ENCODE data around the gene SERPINA12. TPM values are rescaled to one million over a fixed set of nuclear protein-coding genes. Genes with fewer than 3 reads are reported as not detected.
A peak's percentile ranks its signal among the peaks of the same experiment; 100 is the strongest.

The SERPINA12 gene
- total and polyA plus RNA-seq, 2 donors (not counting 1 experiment from before 2014, with no cell fraction given): not detected

DNA sequence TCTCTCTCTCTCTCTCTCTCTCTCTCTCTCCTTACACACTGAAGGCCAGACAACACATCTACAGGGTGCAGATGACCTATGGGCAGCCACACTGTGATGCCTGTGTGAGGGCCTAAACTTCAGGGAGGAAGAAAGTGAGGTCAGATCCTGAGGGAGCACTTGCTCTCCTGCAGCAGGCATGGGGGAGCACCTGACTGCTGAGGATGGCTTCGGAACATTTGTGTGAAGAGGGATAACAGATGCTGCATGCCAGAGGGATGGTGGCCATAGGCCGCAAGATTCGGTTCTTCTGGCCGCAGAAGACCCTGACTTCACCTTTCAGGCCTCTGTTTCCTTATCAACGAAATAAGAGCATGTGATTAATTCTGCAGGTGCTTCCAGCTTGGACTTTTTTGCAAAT, 45.0 kb downstream of the SERPINA12 start:
- Histone ChIP-seq H3K79me2 (ENCODE audit: control insufficient read depth, insufficient read depth, low read length) (no peaks in the 10 kb centered on the region), H3K4me1 (ENCODE audit: control insufficient read depth, extremely low read depth, insufficient read depth, low read length) (no peaks in the 10 kb centered on the region), H3K27me3 (ENCODE audit: control insufficient read depth, insufficient read depth, low read length) (no peaks in the 10 kb centered on the region), H3K4me2 (ENCODE audit: extremely low read depth, insufficient read depth, low read length) (no peak overlapping the region), H3K9me3 (ENCODE audit: control insufficient read depth, insufficient read depth, low read depth, low read length) (no peaks in the 10 kb centered on the region), H3K4me3 (replicated peaks in 1 of 4; ENCODE audit: control extremely low read depth in 1 of 4, insufficient read depth in 1 of 4, low read depth in 3 of 4, low read length in 4 of 4) (no peak overlapping the region), H3K36me3 (ENCODE audit: control insufficient read depth, insufficient read depth, low read length) (no peaks in the 10 kb centered on the region), H3K9ac (ENCODE audit: insufficient read depth, low read length) (no peak overlapping the region), H3K27ac (ENCODE audit: insufficient read depth, low read length) (no peak overlapping the region), H4K20me1 (ENCODE audit: control insufficient read depth, extremely low read depth, insufficient read depth, low read length) (no peaks in the 10 kb centered on the region), H2AFZ (ENCODE audit: low read length) (no peak overlapping the region)
- no peak for DNase-seq (ENCODE audit: low read depth in 2 of 2)
- TF ChIP-seq EZH2 (IDR thresholded peaks at IDR 0.05; ENCODE audit: low read length, missing control alignments): no peak
- TF ChIP-seq, protein P1, sequence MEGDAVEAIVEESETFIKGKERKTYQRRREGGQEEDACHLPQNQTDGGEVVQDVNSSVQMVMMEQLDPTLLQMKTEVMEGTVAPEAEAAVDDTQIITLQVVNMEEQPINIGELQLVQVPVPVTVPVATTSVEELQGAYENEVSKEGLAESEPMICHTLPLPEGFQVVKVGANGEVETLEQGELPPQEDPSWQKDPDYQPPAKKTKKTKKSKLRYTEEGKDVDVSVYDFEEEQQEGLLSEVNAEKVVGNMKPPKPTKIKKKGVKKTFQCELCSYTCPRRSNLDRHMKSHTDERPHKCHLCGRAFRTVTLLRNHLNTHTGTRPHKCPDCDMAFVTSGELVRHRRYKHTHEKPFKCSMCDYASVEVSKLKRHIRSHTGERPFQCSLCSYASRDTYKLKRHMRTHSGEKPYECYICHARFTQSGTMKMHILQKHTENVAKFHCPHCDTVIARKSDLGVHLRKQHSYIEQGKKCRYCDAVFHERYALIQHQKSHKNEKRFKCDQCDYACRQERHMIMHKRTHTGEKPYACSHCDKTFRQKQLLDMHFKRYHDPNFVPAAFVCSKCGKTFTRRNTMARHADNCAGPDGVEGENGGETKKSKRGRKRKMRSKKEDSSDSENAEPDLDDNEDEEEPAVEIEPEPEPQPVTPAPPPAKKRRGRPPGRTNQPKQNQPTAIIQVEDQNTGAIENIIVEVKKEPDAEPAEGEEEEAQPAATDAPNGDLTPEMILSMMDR (conservative IDR thresholded peaks at IDR 0.05 in 1 of 2, IDR thresholded peaks at IDR 0.05 in 1 of 2; ENCODE audit: low read depth in 1 of 2, low read length in 2 of 2): no peak

DNA sequence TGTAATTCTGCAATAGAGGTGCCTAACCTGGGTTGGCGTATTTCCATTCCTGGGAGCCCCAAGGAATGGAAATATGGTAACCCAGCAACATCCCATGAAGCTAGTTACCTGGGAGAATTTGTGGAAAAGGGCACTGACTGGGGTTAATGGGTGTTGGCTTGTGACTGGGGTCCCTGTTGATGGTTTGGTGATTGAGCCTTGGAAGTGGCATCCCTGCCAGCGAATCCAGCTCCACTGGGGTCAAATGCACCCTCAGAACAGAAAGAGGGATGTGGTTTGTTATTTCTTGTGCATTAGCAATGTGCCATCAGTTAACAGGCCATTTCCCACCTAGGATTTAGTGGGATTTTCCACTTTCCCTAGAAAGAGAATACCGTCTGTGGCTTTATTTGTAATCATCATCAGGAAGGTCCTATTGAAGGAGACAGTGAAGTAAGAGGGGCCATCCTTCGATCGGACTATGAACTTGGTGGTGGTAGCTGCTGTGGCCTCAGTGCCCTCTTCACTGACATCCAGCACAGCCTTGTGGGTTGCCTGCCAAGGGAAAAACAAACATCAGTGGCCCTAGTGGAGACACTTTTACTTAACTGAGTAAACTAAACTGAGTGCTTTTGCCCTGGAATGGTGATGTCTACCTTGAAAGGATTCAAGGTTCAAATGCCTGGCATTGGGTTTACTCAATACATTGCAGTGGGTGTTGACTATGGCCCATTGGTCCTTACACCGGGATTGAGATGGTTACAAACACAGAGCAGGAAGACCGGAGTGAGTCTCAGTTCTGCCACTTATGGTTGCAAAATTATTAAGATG, 46.3 kb downstream of the SERPINA12 start:
- no peak for TF ChIP-seq EZH2 (IDR thresholded peaks at IDR 0.05; ENCODE audit: low read length, missing control alignments)
- TF ChIP-seq, protein P1 (conservative IDR thresholded peaks at IDR 0.05 in 1 of 2, IDR thresholded peaks at IDR 0.05 in 1 of 2; ENCODE audit: low read depth in 1 of 2, low read length in 2 of 2): no peak
- no peak for DNase-seq (ENCODE audit: low read depth in 2 of 2)
- H2AFZ ChIP-seq (ENCODE audit: low read length): no peak overlapping the region
- no peak overlapping the region for H3K4me3 ChIP-seq (replicated peaks in 1 of 4; ENCODE audit: control extremely low read depth in 1 of 4, insufficient read depth in 1 of 4, low read depth in 3 of 4, low read length in 4 of 4)
- H3K27me3 ChIP-seq (ENCODE audit: control insufficient read depth, insufficient read depth, low read length): no peaks in the 10 kb centered on the region
- H4K20me1 ChIP-seq (ENCODE audit: control insufficient read depth, extremely low read depth, insufficient read depth, low read length): no peaks in the 10 kb centered on the region
- no peak overlapping the region for H3K4me2 ChIP-seq (ENCODE audit: extremely low read depth, insufficient read depth, low read length)
- H3K79me2 ChIP-seq (ENCODE audit: control insufficient read depth, insufficient read depth, low read length): no peaks in the 10 kb centered on the region
- H3K27ac ChIP-seq (ENCODE audit: insufficient read depth, low read length): no peak overlapping the region
- no peaks in the 10 kb centered on the region for H3K36me3 ChIP-seq (ENCODE audit: control insufficient read depth, insufficient read depth, low read length)
- no peaks in the 10 kb centered on the region for H3K4me1 ChIP-seq (ENCODE audit: control insufficient read depth, extremely low read depth, insufficient read depth, low read length)
- no peak overlapping the region for H3K9ac ChIP-seq (ENCODE audit: insufficient read depth, low read length)
- no peaks in the 10 kb centered on the region for H3K9me3 ChIP-seq (ENCODE audit: control insufficient read depth, insufficient read depth, low read depth, low read length)

DNA sequence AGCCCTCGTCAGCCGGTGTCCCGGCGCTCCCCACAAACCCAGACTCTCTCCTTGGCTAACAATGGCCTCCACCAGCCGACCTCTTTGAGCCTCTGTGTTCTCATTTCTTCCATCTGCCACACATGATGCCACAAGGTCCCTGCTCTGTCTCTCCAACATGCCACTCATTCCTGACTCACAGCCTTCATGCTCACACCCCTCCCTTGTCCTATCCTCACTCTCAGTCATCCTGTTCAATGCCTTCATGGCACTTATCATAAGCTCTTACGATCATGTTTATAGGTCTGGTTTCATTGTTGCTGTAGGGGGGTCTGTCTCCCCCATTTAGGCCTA, 47.1 kb downstream of the SERPINA12 start:
- no peaks in the 10 kb centered on the region for H3K9me3 ChIP-seq (ENCODE audit: control insufficient read depth, insufficient read depth, low read depth, low read length)
- no peaks in the 10 kb centered on the region for H3K36me3 ChIP-seq (ENCODE audit: control insufficient read depth, insufficient read depth, low read length)
- H3K9ac ChIP-seq (ENCODE audit: insufficient read depth, low read length): no peak overlapping the region
- no peak overlapping the region for H3K27ac ChIP-seq (ENCODE audit: insufficient read depth, low read length)
- no peak overlapping the region for H3K4me3 ChIP-seq (replicated peaks in 1 of 4; ENCODE audit: control extremely low read depth in 1 of 4, insufficient read depth in 1 of 4, low read depth in 3 of 4, low read length in 4 of 4)
- no peaks in the 10 kb centered on the region for H3K79me2 ChIP-seq (ENCODE audit: control insufficient read depth, insufficient read depth, low read length)
- H3K4me2 ChIP-seq (ENCODE audit: extremely low read depth, insufficient read depth, low read length): no peak overlapping the region
- peak in 1 of 2 donors; percentile 19 for DNase-seq (ENCODE audit: low read depth in 2 of 2)
- no peaks in the 10 kb centered on the region for H4K20me1 ChIP-seq (ENCODE audit: control insufficient read depth, extremely low read depth, insufficient read depth, low read length)
- no peak for TF ChIP-seq EZH2 (IDR thresholded peaks at IDR 0.05; ENCODE audit: low read length, missing control alignments)
- TF ChIP-seq, protein P1 (conservative IDR thresholded peaks at IDR 0.05 in 1 of 2, IDR thresholded peaks at IDR 0.05 in 1 of 2; ENCODE audit: low read depth in 1 of 2, low read length in 2 of 2): no peak
- H3K4me1 ChIP-seq (ENCODE audit: control insufficient read depth, extremely low read depth, insufficient read depth, low read length): no peaks in the 10 kb centered on the region
- no peak overlapping the region for H2AFZ ChIP-seq (ENCODE audit: low read length)
- H3K27me3 ChIP-seq (ENCODE audit: control insufficient read depth, insufficient read depth, low read length): no peaks in the 10 kb centered on the region
